HCT116 (cell line): ENCODE measurements around the gene ACBD7. TPM values are rescaled to one million over a fixed set of nuclear protein-coding genes. Genes with fewer than 3 reads are reported as not detected.

ENCODE experiments used
- ATAC-seq: fragments of 200-7000 bp; cut with Tn5 transposase; 2 replicates; pipeline ENCODE4 v1.9.1; 2020; ENCODE audit warnings: mild to moderate bottlenecking, moderate library complexity
- BruUV-seq: library from RNA; stranded (reverse); fragments of 400-500 nt; replicated peaks from 2 replicates; lab custom pipeline; 2021; lab: Mats Ljungman, UMichigan
- CTCF ChIA-PET: fragments of 300-600 bp; sonication (Branson Sonifier 250); formaldehyde crosslinking; loops from one replicate; lab custom pipeline; 2021; ENCODE audit warnings: antibody characterized with exemption; lab: Charles Lee
- POLR2A ChIA-PET: fragments of 300-600, 350-600 bp; sonication (Branson Sonifier 250); formaldehyde crosslinking; loops from one replicate; lab custom pipeline; 2021; ENCODE audit warnings: antibody characterized with exemption; lab: Charles Lee
- RAD21 ChIA-PET, 2 experiments: fragments of 300-600 bp; sonication (Branson Sonifier 250); formaldehyde crosslinking; loops; one replicate each; lab custom pipeline; 2023; ENCODE audit warnings: low total read pairs in 2 of 2; ENCODE audit not compliant: uncharacterized antibody in 2 of 2, unreplicated experiment in 2 of 2, low non-redundant PET in 1 of 2; lab: Charles Lee
- DNase-seq: peaks from one replicate; pipeline ENCODE4 v3.0.0-alpha.2; 2010; ENCODE audit warnings: low read depth, low spot score
- H2AFZ ChIP-seq: fragments of 200-600 bp; shearing (Covaris generic), sonication (generic); 2 replicates; pipeline ENCODE4 v1.6.1; 2017; ENCODE audit warnings: low read depth, mixed run types, mixed read lengths, antibody characterized with exemption, low read length; ENCODE audit not compliant: poor library complexity, severe bottlenecking
- H3K27ac ChIP-seq: 2 replicates; pipeline ENCODE4 v1.5.1; 2012; ENCODE audit warnings: low read depth, low read length
- H3K27me3 ChIP-seq: fragments of 200-600 bp; sonication (generic); 2 replicates; pipeline ENCODE4 v1.6.1; 2016; ENCODE audit warnings: mixed run types, low read length, mixed read lengths; ENCODE audit not compliant: insufficient read depth
- H3K36me3 ChIP-seq, 2 experiments: fragments of 200-500 bp in 1 of 2; fragments of 200-600 bp in 1 of 2; sonication (Bioruptor generic) in 1 of 2; sonication (generic) in 1 of 2; 2 replicates each; pipeline versions ENCODE4 v1.5.1 to v1.6.1; 2014 to 2016; ENCODE audit warnings: low read length in 2 of 2, inconsistent platforms in 1 of 2, mixed read lengths in 1 of 2, mixed run types in 1 of 2; ENCODE audit not compliant: insufficient read depth in 2 of 2, control insufficient read depth in 1 of 2
- H3K4me1 ChIP-seq, 2 experiments: fragments of 200-600 bp in 1 of 2; sonication (generic) in 1 of 2; 2 replicates each; pipeline versions ENCODE4 v1.5.1 to v1.6.1; 2012 to 2017; ENCODE audit warnings: low read length in 2 of 2, inconsistent platforms in 1 of 2, mild to moderate bottlenecking in 1 of 2, mixed read lengths in 1 of 2, mixed run types in 1 of 2, moderate library complexity in 1 of 2; ENCODE audit not compliant: insufficient read depth in 2 of 2, control insufficient read depth in 1 of 2
- H3K4me2 ChIP-seq: fragments of 200-600 bp; sonication (generic); 2 replicates; pipeline ENCODE4 v1.6.1; 2017; ENCODE audit warnings: mixed run types, low read length, mixed read lengths
- H3K4me3 ChIP-seq, 2 experiments: fragments of 200-600 bp in 1 of 2; sonication (generic) in 1 of 2; replicated peaks in 1 of 2; 2 replicates each; pipeline ENCODE4 v1.5.1; 2011 to 2016; ENCODE audit warnings: low read length in 2 of 2, control low read depth in 1 of 2, low read depth in 1 of 2, mild to moderate bottlenecking in 1 of 2, mixed read lengths in 1 of 2, mixed run types in 1 of 2
- H3K79me2 ChIP-seq: fragments of 200-600 bp; sonication (generic); 2 replicates; pipeline ENCODE4 v1.6.1; 2017; ENCODE audit warnings: mild to moderate bottlenecking, mixed run types, low read length, moderate library complexity, mixed read lengths; ENCODE audit not compliant: insufficient read depth
- H3K9ac ChIP-seq: fragments of 200-600 bp; sonication (generic); 2 replicates; pipeline ENCODE4 v1.6.1; 2016; ENCODE audit warnings: low read length, mixed read lengths
- H3K9me2 ChIP-seq: fragments of 200-600 bp; sonication (generic), shearing (Covaris generic); 2 replicates; pipeline ENCODE4 v1.6.1; 2017; ENCODE audit warnings: mixed run types, mild to moderate bottlenecking, moderate library complexity; ENCODE audit not compliant: insufficient read depth
- H3K9me3 ChIP-seq, 2 experiments: fragments of 200-500 bp in 1 of 2; fragments of 200-600 bp in 1 of 2; sonication (Bioruptor generic) in 1 of 2; sonication (generic) in 1 of 2; 2 replicates each; pipeline ENCODE4 v1.6.1; 2014 to 2017; ENCODE audit warnings: low read length in 2 of 2, mixed read lengths in 2 of 2, inconsistent platforms in 1 of 2, low read depth in 1 of 2, mild to moderate bottlenecking in 1 of 2, mixed run types in 1 of 2, moderate library complexity in 1 of 2; ENCODE audit not compliant: control insufficient read depth in 1 of 2, insufficient read depth in 1 of 2
- H4K20me1 ChIP-seq: fragments of 200-600 bp; sonication (generic), shearing (Covaris generic); 2 replicates; pipeline ENCODE4 v1.6.1; 2017; ENCODE audit warnings: mixed run types, mild to moderate bottlenecking, moderate library complexity; ENCODE audit not compliant: insufficient read depth
- CEBPB ChIP-seq: IDR thresholded peaks from 2 replicates; pipeline ENCODE4 v1.6.1; 2012; ENCODE audit warnings: low read depth
- EZH2 ChIP-seq: fragments of 200-600 bp; sonication (generic); IDR thresholded peaks from 2 replicates; pipeline ENCODE4 v1.6.1; 2017; ENCODE audit warnings: antibody characterized with exemption, mixed run types
- EZH2phosphoT487 ChIP-seq: fragments of 200-600 bp; IDR thresholded peaks from 2 replicates; pipeline ENCODE4 v1.6.1; 2018; ENCODE audit warnings: antibody characterized with exemption, borderline replicate concordance
- FOSL1 ChIP-seq: IDR thresholded peaks from 2 replicates; pipeline ENCODE4 v1.6.1; 2012; ENCODE audit warnings: low read depth
- POLR2A ChIP-seq: IDR thresholded peaks from 2 replicates; pipeline ENCODE4 v1.7.0; 2011; ENCODE audit warnings: borderline replicate concordance; ENCODE audit not compliant: insufficient read depth, insufficient read length; ENCODE audit errors: extremely low read depth
- POLR2AphosphoS5 ChIP-seq: IDR thresholded peaks from 2 replicates; pipeline ENCODE4 v1.6.1; 2011; ENCODE audit warnings: mild to moderate bottlenecking, low read depth, low read length, moderate library complexity
- RAD21 ChIP-seq: IDR thresholded peaks from 2 replicates; pipeline ENCODE4 v1.6.1; 2012; ENCODE audit warnings: low read depth, mild to moderate bottlenecking
- SIN3A ChIP-seq: IDR thresholded peaks from 2 replicates; pipeline ENCODE4 v1.6.1; 2012; ENCODE audit warnings: low read depth
- TCF7L2 ChIP-seq: IDR thresholded peaks from 2 replicates; pipeline ENCODE4 v1.7.0; 2011; ENCODE audit warnings: borderline replicate concordance, inconsistent platforms; ENCODE audit not compliant: insufficient read depth, insufficient read length; ENCODE audit errors: extremely low read depth
- YY1 ChIP-seq: IDR thresholded peaks from 2 replicates; pipeline ENCODE4 v1.6.1; 2011; ENCODE audit warnings: low read length, low read depth, moderate library complexity, mild to moderate bottlenecking; ENCODE audit not compliant: insufficient replicate concordance; ENCODE audit errors: extremely low read depth
- ZFX ChIP-seq: fragments of 450-650 bp; IDR thresholded peaks from 2 replicates; pipeline ENCODE4 v1.6.1; 2017
- intact Hi-C: fragments of 100-400 bp; cut with micrococcal nuclease; formaldehyde crosslinking; loops from 2 replicates; pipeline ENCODE4 v1.10.0; 2022
- total RNA-seq: library from RNA; stranded (reverse); gene quantifications from one replicate; pipeline ENCODE4 v1.2.1, GENCODE V29; 2021; ENCODE audit not compliant: unreplicated experiment
- TF ChIP-seq, protein P1 (sequence below): IDR thresholded peaks from 2 replicates; pipeline ENCODE4 v1.6.1; 2012
- TF ChIP-seq, protein P2 (sequence below), 3 experiments: fragments of 200-600 bp in 1 of 3; sonication (generic) in 1 of 3; IDR thresholded peaks in 2 of 3; conservative IDR thresholded peaks in 1 of 3; 2 replicates each; pipeline ENCODE4 v1.5.1; 2012 to 2017; ENCODE audit warnings: low read depth in 2 of 3, low read length in 2 of 3, antibody characterized with exemption in 1 of 3, borderline replicate concordance in 1 of 3, control low read depth in 1 of 3, mild to moderate bottlenecking in 1 of 3, mixed read lengths in 1 of 3, mixed run types in 1 of 3, moderate library complexity in 1 of 3; ENCODE audit not compliant: insufficient read depth in 1 of 3

Gene ACBD7
- total RNA-seq, 1 experiment from 2014 or later = 3.3 TPM

- TF ChIP-seq, protein P1, sequence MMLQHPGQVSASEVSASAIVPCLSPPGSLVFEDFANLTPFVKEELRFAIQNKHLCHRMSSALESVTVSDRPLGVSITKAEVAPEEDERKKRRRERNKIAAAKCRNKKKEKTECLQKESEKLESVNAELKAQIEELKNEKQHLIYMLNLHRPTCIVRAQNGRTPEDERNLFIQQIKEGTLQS = no peak; the same call in 1 of the 2 replicates
- TF ChIP-seq CEBPB (no peak), POLR2AphosphoS5 (peak; percentile 96)
Measured at GRCh38 chr10:15097011-15097812, 8.6 kb upstream of the ACBD7 start, which contains the start of gene RPP38 (continued).

- DNase-seq = no peak
- Histone ChIP-seq H2AFZ (peak overlapping the region; percentile 74), H3K79me2 (peaks cover 44% of the 10 kb centered on the region), H3K4me3 (peak overlapping the region; percentile 80 to 82), H3K27me3 (no peaks in the 10 kb centered on the region), H3K4me2 (peak overlapping the region; percentile 87), H3K9me3 (no peaks in the 10 kb centered on the region), H3K36me3 (no peaks in the 10 kb centered on the region; a peak in 1 of 4 replicates), H3K4me1 (peaks cover 8 to 22% of the 10 kb centered on the region in 2 experiments), H3K9ac (peak overlapping the region; percentile 90), H3K27ac (peak overlapping the region; percentile 98), H4K20me1 (no peaks in the 10 kb centered on the region), H3K9me2 (no peaks in the 10 kb centered on the region)
- ChIA-PET POLR2A (no interaction called here), RAD21 (no interaction called here), CTCF (no interaction called here)
- no peak for TF ChIP-seq FOSL1
- TF ChIP-seq ZFX = no peak
- no peak for TF ChIP-seq POLR2A
- TF ChIP-seq, protein P1 = no peak
- TF ChIP-seq RAD21 = no peak
- TF ChIP-seq YY1 = no peak
- no peak for TF ChIP-seq EZH2phosphoT487
- TF ChIP-seq, protein P2, sequence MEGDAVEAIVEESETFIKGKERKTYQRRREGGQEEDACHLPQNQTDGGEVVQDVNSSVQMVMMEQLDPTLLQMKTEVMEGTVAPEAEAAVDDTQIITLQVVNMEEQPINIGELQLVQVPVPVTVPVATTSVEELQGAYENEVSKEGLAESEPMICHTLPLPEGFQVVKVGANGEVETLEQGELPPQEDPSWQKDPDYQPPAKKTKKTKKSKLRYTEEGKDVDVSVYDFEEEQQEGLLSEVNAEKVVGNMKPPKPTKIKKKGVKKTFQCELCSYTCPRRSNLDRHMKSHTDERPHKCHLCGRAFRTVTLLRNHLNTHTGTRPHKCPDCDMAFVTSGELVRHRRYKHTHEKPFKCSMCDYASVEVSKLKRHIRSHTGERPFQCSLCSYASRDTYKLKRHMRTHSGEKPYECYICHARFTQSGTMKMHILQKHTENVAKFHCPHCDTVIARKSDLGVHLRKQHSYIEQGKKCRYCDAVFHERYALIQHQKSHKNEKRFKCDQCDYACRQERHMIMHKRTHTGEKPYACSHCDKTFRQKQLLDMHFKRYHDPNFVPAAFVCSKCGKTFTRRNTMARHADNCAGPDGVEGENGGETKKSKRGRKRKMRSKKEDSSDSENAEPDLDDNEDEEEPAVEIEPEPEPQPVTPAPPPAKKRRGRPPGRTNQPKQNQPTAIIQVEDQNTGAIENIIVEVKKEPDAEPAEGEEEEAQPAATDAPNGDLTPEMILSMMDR (IDR thresholded peaks at IDR 0.05 in 2 of 3, conservative IDR thresholded peaks at IDR 0.05 in 1 of 3; ENCODE audit: borderline replicate concordance in 1 of 3, insufficient read depth in 1 of 3, low read depth in 2 of 3, low read length in 2 of 3) = no peak
- TF ChIP-seq EZH2 = no peak
- TF ChIP-seq POLR2AphosphoS5 = no peak
- no peak for TF ChIP-seq TCF7L2
- TF ChIP-seq SIN3A = no peak
- TSS peak; percentile 61 for BruUV-seq
- intact Hi-C loops = no loop called here
- ATAC-seq = no peak
Measured at GRCh38 chr10:15096661-15097010, 8.1 kb upstream of the ACBD7 start.
